Duodenal mucosa (tissue), 2 donors: ENCODE data around the gene PPP1R37.

Experiments used
- H3K27ac ChIP-seq: one replicate; pipeline ENCODE4 v1.7.0; 2013; ENCODE audit warnings: low read depth, low read length
- H3K27me3 ChIP-seq, 2 donors: one replicate each; pipeline ENCODE4 v1.7.0; 2013; ENCODE audit warnings: low read length in 2 of 2, control low read depth in 1 of 2; ENCODE audit not compliant: insufficient read depth in 2 of 2, control insufficient read depth in 1 of 2
- H3K36me3 ChIP-seq, 2 donors: one replicate each; pipeline ENCODE4 v1.7.0; 2013; ENCODE audit warnings: low read length in 2 of 2, control low read depth in 1 of 2; ENCODE audit not compliant: insufficient read depth in 2 of 2, control insufficient read depth in 1 of 2
- H3K4me1 ChIP-seq, 2 donors: one replicate each; pipeline ENCODE4 v1.7.0; 2013; ENCODE audit warnings: low read length in 2 of 2, control low read depth in 1 of 2; ENCODE audit not compliant: insufficient read depth in 2 of 2, control insufficient read depth in 1 of 2
- H3K4me3 ChIP-seq, 2 donors: one replicate each; pipeline ENCODE4 v1.7.0; 2013; ENCODE audit warnings: low read length in 2 of 2, low read depth in 1 of 2
- H3K9ac ChIP-seq, 2 donors: one replicate each; pipeline ENCODE4 v1.7.0; 2013; ENCODE audit warnings: low read length in 2 of 2, low read depth in 1 of 2
- H3K9me3 ChIP-seq, 2 donors: one replicate each; pipeline ENCODE4 v1.7.0; 2013; ENCODE audit warnings: low read length in 2 of 2, control low read depth in 1 of 2; ENCODE audit not compliant: control insufficient read depth in 1 of 2

PPP1R37 gene

GRCh38 chr19:45135176-45135885 lies 42.4 kb downstream of the PPP1R37 start:
- Histone ChIP-seq H3K9me3 (no peaks in the 10 kb centered on the region), H3K4me1 (peaks cover 2 to 11% of the 10 kb centered on the region in 2 donors), H3K4me3 (no peak overlapping the region), H3K27ac (no peak overlapping the region), H3K9ac (no peak overlapping the region), H3K27me3 (no peaks in the 10 kb centered on the region), H3K36me3 (peaks cover 0 to 7% of the 10 kb centered on the region in 2 donors)

GRCh38 chr19:45136507-45137178 lies 43.7 kb downstream of the PPP1R37 start:
- Histone ChIP-seq H3K27me3 (no peaks in the 10 kb centered on the region), H3K36me3 (peaks cover 0 to 14% of the 10 kb centered on the region in 2 donors), H3K9ac (no peak overlapping the region), H3K27ac (no peak overlapping the region), H3K4me3 (no peak overlapping the region), H3K4me1 (peaks cover 2 to 11% of the 10 kb centered on the region in 2 donors), H3K9me3 (no peaks in the 10 kb centered on the region)

- Histone ChIP-seq H3K27me3 (no peaks in the 10 kb centered on the region), H3K4me1 (peaks cover 2 to 11% of the 10 kb centered on the region in 2 donors), H3K27ac (no peak overlapping the region), H3K4me3 (no peak overlapping the region), H3K36me3 (peaks cover 2 to 18% of the 10 kb centered on the region in 2 donors), H3K9me3 (no peaks in the 10 kb centered on the region), H3K9ac (no peak overlapping the region)
These were observed 44.3 kb downstream of the PPP1R37 start for GRCh38 chr19:45137179-45137761.

DNA sequence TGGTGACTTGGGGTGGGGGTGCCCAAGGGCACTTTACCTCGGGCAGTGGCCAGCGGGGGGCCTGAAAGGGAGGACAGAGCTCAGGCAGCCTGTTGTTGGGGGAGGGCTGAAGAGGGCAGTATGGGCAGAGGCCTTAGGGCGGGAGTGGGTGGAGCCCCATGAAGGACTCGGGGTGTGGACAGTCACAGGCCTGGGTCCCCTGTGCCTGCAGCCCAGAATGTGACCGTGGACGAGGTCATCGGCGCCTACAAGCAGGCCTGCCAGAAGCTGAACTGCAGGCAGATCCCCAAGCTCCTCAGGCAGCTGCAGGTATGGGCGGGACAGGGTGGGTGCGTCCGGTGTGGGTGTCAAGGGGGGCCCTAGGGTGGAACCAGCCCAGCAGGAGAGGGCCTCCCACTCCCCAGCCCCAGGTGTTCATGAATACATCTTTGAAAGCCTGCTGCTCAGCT lies 45.3 kb downstream of the PPP1R37 start:
- peaks cover 2 to 11% of the 10 kb centered on the region in 2 donors for H3K4me1 ChIP-seq

GRCh38 chr19:45139286-45140143 lies 46.5 kb downstream of the PPP1R37 start:
- Histone ChIP-seq H3K27me3 (no peaks in the 10 kb centered on the region), H3K36me3 (peaks cover 11 to 28% of the 10 kb centered on the region in 2 donors), H3K9me3 (no peaks in the 10 kb centered on the region), H3K4me3 (no peak overlapping the region), H3K27ac (no peak overlapping the region), H3K4me1 (peaks cover 2 to 11% of the 10 kb centered on the region in 2 donors), H3K9ac (no peak overlapping the region)

More for the DNA sequence above, 45.3 kb downstream of the PPP1R37 start:
- Histone ChIP-seq H3K27ac (no peak overlapping the region), H3K4me3 (no peak overlapping the region), H3K36me3 (peaks cover 11 to 27% of the 10 kb centered on the region in 2 donors), H3K9ac (no peak overlapping the region), H3K27me3 (no peaks in the 10 kb centered on the region), H3K9me3 (no peaks in the 10 kb centered on the region)

- H3K4me1 ChIP-seq = peaks cover 2 to 11% of the 10 kb centered on the region in 2 donors
- no peaks in the 10 kb centered on the region for H3K27me3 ChIP-seq
- H3K9me3 ChIP-seq = no peaks in the 10 kb centered on the region
- no peak overlapping the region for H3K9ac ChIP-seq
- H3K27ac ChIP-seq = no peak overlapping the region
- peaks cover 11 to 30% of the 10 kb centered on the region in 2 donors for H3K36me3 ChIP-seq
- H3K4me3 ChIP-seq = no peak overlapping the region
These were observed 47.1 kb downstream of the PPP1R37 start for GRCh38 chr19:45140144-45140503.

DNA sequence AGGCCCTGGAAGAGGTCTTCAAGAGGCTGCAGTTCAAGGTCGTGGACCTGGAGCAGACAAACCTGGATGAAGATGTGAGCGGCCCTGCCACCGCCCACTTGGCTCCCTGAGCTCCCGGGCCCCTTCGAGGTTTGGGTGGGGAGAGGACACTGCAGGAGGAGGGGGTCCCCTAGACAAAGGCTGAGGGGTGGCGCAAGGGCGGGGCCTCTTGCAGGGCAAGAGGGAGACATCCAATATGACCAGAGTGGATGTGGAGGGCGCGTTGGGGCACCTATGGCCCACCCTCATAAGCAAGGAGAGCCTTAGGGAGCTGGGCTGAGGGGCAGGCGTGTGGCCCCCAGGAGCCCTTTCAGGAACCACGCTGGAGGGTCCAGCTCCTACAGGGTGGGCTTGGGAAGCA lies 47.6 kb downstream of the PPP1R37 start:
- H3K4me1 ChIP-seq = peaks cover 2 to 11% of the 10 kb centered on the region in 2 donors
- H3K9me3 ChIP-seq = no peaks in the 10 kb centered on the region
- no peak overlapping the region for H3K9ac ChIP-seq
- H3K27me3 ChIP-seq = no peaks in the 10 kb centered on the region
- no peak overlapping the region for H3K4me3 ChIP-seq
- H3K27ac ChIP-seq = no peak overlapping the region
- H3K36me3 ChIP-seq = peaks cover 11 to 31% of the 10 kb centered on the region in 2 donors

- Histone ChIP-seq H3K9ac (no peak overlapping the region), H3K27me3 (no peaks in the 10 kb centered on the region), H3K9me3 (no peaks in the 10 kb centered on the region), H3K4me3 (no peak overlapping the region), H3K27ac (no peak overlapping the region), H3K4me1 (peaks cover under 1 to 7% of the 10 kb centered on the region in 2 donors), H3K36me3 (peaks cover 11 to 37% of the 10 kb centered on the region in 2 donors)
These were observed 48.4 kb downstream of the PPP1R37 start for GRCh38 chr19:45141203-45141900.

- H3K4me1 ChIP-seq = no peaks in the 10 kb centered on the region
- H3K9me3 ChIP-seq = no peaks in the 10 kb centered on the region
- H3K36me3 ChIP-seq = peaks cover 11 to 45% of the 10 kb centered on the region in 2 donors
- H3K4me3 ChIP-seq = no peak overlapping the region
- H3K27me3 ChIP-seq = no peaks in the 10 kb centered on the region
- no peak overlapping the region for H3K9ac ChIP-seq
- H3K27ac ChIP-seq = no peak overlapping the region
These were observed 49.2 kb downstream of the PPP1R37 start for GRCh38 chr19:45142016-45142725.
